Stimulated activated naive CD4-positive, alpha-beta T cell treated with Interleukin-2 at 50 U/mL for 16 hours (primary cell): Measurements from ENCODE around the gene JMJD1C.

Experiments
- DNase-seq: peaks from one replicate; lab custom pipeline; 2025; lab: John Stamatoyannopoulos, UW

Gene JMJD1C

DNA sequence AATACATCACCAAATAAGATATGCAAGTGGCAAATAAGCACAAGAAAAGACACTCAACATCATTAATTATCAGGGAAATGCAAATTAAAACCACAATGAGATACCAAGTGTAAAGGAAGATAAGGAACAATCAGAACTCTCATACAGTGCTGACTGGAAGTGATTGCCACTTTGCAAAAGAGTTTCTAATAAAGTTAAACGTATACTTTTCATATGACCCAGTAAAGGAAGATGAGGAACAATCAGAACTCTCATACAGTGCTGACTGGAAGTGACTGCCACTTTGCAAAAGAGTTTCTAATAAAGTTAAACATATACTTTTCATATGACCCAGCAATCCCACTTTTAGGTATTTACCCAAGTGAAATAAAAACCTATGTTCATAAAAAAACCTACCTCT, 12.2 kb upstream of the JMJD1C start:
- no peak for DNase-seq

DNA sequence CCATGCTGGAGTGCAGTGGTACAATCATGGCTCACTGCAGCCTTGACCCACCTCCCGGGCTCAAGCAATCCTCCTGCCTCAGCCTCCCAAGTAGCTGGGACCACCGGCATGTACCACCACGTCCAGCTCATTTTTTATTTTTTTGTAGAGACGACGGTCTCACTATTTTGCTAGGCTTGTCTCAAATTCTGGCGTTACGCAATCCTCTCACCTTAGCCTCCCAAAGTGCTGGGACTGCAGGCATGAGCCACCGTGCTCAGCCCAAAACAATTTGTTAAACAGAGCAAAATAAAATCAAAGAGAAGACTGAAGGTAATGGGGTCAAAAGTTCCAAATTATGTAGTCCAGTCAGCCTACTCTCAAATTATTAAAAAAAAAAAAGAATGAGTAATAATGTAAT, 8.7 kb upstream of the JMJD1C start:
- no peak for DNase-seq

DNA sequence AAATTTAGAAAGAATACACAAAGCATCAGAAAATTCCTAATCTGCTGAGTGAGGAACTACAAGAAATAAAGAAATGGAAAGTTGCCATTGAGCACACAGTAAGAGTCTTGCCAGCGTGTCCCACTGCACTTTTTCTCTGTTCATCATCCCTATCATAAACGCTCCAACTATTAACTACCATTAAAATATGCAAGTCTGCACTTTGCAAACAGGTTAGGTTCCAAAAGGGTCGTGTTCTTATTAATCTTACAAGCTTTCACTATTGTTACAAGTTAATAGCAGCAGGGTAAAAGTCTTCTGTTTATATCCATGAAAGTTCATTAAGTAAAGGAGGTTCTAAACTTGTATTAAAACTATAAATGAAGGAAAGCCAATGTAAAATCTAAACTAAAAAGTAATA, 5.2 kb upstream of the JMJD1C start:
- no peak for DNase-seq

DNA sequence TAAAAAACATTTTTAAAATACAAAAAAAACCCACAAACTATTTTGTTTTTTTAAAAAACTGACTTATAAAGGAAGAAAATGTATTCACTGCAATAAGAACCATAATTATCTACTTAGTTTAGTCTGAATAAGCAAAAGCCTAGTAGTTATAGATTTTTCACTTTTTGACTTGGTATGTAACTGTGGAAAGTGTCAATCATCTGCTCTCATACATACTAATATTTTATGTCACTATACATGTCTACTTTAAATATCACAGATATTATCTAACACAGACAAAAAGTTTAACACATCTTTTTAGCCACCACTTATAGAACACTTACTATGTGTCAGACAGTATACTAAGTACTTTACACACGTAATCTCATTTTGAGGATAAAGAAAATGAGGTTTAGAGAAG, 3.2 kb upstream of the JMJD1C start:
- no peak for DNase-seq

DNA sequence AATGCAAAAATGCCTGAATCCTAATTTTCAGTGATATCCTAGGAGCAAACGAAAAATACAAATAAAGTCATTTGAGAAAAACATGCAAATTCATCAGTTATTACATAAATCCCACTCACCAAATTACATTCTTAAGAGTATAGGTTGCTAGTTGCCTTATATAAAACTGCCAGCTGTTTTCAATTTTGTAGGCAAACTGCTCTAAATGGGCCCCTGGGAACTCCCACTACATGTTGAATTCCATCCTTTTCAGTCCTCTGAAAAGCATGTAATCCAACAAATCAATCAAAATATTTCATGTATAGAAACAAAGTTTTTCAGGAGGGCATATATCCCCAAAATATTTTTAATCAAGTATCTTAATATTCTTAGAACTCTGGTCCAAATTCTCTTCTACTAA, 2.1 kb upstream of the JMJD1C start:
- DNase-seq: no peak

DNA sequence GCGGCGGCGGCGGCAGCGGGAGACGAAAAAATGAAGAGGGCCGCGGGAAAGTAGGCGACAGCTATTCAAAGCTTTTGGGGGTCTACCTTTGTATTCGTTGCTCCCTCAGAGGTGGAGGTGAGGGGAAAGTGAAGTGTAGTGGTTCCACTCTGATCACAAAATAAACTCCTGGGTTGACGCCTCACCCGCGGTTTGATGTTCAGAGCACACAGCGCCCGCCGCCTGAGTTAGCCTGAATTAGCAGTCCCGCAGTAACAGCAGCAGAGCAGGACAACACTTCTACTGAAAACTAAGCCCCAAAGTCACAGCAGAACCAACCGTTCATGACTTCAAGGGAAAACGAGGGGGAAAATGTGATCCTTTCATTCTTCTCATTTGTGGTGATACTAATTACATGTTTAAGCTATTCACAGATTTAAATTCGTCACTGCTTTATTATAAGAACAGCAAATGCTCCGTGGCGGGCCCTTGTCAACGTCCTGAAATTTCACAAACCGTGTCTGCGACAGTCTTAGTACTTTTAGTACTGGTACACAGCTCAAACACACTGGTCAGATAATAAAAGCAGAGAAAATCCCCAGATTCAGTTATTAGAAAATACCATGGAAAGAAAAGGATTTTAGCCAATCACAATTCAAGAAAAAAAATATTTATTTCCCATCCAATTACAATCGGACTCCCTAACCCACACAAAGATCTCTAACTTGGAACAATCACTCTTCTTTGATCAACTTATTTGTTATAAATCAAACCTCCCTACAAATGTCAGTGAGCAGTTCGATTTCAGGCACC, 563 bp upstream of the JMJD1C start:
- peak; percentile 26 for DNase-seq

DNA sequence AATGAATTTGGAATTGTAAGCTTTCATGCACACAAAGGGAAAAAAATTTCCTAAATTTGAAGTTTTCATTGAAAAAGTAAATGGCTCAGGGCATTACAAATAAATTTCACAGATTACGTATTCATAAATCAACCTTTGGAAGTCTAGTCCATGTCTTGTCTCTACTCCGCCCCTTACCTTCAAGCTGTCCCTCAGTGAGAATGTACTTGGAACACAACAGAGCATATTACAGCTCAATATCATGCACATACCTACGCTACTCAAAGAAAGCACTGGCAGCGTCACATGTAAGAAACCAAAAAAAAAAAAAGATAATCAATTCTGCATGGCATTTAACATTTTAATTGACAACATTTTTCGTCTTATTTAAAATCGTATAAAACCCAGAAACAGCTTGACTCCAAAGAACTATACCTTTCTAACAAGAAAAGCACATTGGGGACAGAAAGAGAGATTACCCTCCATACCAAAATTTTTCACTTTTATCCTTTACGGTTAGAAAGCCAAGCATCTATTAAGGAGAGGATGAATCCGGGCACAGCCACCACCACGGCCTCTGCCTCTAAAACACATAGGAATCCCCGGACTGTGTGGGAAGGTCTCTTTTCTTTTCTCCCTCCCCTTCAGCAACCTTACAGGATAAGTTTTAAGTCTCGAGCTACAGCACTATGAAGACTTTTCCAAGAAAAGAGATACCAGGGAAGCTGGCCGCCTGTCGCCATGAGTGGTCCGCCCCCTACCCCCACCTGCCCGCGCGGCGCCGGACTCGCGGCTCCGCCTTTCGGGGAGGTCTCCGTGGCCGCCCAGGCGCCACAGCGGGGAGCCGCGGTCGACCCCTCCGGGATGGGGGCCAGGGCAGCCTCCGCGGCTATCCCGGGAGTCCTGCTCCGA, 1.1 kb downstream of the JMJD1C start:
- peak; percentile 45 for DNase-seq

DNA sequence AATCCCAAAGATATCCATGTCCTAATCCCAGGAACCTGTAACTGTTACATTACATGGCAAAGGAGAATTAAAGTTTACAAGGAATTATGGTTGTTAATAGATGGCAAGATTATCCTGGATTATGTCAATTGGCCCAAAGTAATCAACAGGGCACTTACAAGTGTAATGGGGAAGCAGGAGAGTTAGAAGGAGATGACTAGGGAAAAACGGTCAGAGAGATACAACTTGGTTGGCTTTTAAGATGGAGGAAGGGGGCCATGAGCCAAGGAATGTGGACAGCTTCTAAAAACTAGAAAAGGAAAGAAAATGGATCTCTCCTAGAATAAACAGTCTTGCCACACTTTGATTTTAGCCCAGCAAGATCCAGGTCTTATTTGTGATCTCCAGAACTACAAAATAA, 3.3 kb downstream of the JMJD1C start:
- DNase-seq: no peak

DNA sequence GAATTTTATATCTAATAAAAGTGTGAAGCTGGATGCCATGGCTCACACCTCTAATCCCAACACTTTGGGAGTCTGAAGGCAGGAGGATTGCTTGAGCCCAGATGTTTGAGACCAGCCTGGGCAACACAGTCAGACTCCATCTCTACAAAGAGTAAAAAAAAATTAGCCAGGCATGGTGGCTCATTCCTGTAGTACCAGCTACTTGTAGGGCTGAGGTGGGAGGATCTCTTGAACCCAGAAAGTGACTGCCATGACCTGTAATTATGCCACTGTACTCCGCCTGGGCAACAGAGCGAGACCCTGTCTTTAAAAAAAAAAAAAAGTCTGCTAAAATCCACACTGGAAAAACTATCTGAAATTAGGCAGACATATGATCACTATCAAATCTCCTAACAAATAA, 7.6 kb downstream of the JMJD1C start:
- DNase-seq: no peak

DNA sequence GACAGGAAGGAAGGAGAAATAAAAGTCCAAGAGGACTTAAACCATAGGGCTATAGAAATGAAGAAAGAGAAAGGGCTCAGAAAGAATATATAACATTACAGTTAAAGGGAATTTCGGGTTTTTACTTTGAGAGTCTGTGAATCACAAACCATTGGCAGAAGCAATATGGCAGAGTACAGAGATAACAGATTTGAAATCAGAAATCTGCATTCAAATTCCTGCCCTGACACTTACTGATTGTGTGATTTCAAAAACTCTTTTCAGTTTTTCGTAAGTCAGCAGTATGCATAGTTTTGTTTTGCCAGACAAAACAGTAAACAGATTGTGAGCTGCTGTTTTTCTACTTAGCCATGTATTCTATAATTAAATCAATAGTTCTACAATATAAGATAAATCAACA, 8.2 kb downstream of the JMJD1C start:
- no peak for DNase-seq

DNA sequence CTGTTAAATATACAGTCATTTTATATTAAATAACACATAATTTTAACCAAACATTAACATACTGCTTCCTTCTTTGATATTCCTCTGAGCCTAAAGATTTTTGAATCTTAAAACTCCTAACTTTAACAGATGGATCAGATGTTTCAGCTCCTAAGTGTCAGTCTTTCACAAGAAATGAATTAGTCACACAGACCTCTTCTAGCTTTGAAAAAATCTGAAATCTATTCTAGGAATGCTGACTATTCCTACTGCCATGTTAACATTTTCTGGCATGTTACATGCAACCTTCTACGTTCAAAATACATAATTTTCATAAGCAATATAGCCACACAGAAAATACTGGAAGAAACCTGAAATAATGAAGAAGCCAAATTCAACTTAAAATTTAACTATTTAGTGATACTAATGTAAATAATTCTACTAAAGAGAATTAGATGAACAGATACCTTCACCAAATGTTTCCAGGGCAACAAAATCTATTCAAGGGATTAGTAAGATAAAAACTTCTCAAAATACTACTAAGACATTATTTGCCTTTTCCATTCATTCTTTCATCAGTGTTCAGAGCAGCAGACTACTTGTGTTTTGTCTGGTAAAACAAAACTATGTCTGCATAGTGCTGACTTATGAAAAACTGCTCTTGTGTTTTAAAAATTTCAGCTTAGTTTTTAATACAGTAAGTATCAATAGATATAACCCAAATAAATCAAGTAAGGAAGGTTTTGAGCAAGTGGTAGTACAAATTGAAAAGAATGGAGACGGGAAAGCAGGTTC, 9.2 kb downstream of the JMJD1C start:
- DNase-seq: no peak

DNA sequence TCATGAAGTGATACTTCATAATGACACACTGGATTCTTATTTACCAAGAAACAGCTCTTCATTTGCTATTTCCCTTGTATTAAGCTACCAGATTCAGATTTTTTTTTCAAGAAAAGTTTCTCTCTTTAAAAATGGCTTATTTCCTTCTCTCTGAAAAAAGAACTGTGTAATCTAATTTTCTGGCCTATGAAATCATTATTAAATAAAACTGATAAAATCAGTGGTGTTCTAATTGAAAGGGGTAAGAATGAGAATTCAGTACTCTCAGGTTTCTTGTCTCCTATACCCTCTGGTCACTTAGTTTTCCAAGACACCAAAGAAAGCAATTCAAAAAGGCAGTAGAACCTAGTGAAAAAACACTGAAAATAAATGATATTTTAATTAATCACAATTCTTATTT, 10.3 kb downstream of the JMJD1C start:
- no peak for DNase-seq

DNA sequence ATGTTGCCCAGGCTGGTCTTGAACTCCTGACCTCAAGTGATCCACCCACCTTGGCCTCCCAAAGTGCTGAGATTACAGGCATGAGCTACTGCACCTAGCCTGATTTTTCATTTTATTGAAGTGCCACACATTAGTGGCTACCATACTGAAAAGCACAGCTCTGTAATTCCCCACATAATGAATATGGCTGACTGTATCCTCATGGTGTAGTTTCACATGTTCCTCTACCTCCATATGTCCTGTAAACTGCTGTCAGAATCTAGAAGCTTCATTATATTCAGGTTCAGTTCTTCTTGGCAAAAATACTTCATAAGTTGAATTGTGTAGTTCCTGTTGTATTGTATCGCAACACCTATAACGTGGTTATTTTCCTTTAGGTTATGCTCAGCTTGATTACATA, 11.1 kb downstream of the JMJD1C start:
- DNase-seq: no peak

DNA sequence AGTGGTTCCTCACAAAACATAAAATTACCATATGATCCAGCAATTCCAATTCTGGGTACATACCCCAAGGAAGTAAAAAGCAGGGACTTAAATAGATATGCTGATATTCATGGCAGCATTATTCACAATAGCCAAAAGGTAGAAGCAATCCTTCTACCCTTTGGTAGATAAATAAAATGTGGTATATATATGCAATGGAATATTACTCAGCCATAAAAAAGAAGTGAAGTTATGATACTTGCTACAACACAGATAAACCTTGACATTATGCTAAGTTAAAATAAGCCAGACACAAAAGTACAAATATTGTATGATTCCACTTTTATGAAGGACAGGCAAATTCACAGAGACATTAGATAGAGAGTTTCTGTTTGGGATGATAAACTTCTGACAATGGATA, 13.3 kb downstream of the JMJD1C start:
- no peak for DNase-seq

DNA sequence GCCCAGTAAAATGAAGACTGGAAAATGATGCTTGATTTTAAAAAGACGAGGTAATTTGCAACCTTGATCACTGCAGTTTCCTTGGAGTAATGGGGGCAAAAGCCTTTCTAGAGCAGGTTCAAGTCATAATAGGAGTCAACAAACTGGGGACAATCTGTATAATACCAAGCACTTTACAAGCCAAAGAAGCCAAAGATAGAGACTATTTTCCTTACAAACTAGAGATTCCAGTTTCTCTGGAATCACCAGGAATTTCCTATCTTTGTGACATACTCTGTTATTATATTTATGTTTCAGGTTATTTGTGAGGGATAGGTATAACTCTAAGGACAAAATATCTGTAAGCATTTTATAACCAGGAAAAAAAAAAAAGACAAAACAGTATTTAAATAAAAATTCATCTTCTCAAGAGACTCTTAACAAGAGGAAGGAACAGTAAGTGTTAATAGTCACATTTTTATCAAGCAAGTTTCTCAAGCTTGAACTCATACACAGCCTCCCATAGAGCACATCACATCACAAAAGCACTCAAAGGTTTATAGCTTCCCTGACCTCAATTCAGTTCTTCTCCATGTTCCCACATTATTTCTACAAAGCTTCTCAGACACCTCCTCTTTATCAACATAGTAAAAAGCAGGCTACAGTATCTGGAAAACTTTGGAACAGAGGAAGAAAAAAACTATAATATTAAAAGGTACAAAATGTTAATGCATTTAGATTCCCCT, 18.9 kb downstream of the JMJD1C start:
- DNase-seq: no peak

DNA sequence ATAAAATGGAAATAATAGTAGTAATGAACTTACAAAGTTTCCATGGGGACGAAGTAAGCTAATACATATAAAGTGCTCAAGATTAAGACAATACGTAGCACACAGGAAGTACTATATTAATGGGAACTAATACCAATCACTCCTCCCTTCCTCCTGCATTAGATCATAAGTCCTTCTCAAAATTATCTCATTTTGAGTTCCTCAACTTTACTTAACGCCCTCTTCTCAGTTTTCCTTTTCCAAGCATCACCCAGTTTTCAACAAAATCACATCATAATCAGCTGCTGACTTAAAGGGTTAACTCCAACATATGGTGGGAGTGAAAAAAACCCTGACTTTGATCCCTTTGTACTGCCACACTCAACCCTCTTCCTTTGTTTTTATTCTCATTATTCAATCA, 24.4 kb downstream of the JMJD1C start:
- DNase-seq: no peak

DNA sequence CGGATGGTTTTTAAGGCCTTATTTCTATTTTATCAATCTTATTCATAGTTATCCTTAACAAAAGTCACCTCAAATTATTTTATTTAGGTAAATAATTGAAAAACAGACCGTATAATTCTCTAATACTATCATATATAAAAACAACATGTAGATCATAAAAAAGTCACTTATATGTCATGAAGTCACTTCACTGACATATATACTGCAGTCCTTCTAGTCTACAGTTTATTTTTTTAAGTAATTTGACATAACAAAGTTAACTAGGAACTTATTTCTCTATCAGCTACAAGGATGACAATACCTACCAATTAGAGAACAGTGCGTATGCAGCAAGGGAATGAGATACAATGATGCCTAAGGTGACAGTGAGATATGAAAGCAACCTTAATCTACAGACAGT, 26.2 kb downstream of the JMJD1C start:
- DNase-seq: no peak

DNA sequence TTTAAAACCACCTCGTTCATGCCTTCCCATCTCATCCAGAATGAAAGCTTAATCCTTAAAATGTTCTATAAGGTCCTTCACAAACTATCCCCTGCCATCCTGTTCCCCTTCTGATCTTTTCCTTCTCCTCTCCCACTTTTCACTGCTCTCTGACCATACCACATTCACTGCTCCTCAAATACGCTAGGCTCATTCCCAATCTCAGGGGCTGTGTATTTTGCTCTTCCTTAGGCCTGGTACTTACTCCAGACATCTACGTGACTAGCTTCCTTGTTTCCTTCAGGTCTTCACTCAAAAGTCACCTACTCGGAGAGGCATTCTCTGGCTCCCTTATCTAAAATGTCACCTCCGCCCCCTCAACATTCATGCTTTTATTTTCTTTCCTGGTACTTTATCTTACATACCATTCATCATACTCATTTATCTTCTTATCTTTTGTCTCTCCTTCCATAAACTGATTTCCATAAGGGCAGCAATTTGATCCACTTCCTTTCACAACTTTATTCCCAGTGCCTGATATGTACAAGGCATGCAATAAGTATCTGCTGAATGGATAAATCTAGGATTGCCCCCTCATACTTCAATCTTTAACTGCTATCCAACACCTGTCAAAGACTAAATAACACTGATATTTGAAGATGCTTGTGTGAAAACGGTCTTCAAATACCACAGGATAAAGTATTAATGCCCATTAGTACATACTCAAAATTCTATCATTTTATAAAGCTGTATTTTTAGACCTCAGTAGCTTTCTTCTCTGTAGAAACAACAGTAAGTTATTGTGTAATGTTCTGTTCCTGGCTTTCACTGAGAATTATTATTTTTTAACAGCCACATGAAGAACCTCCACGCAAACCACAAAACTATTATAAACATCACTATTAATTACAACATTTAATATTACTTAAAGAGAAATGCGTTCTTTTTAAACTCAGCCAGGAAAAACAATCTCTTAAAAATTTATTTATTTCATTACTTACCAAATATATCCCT, 27.0 kb downstream of the JMJD1C start:
- DNase-seq: no peak

DNA sequence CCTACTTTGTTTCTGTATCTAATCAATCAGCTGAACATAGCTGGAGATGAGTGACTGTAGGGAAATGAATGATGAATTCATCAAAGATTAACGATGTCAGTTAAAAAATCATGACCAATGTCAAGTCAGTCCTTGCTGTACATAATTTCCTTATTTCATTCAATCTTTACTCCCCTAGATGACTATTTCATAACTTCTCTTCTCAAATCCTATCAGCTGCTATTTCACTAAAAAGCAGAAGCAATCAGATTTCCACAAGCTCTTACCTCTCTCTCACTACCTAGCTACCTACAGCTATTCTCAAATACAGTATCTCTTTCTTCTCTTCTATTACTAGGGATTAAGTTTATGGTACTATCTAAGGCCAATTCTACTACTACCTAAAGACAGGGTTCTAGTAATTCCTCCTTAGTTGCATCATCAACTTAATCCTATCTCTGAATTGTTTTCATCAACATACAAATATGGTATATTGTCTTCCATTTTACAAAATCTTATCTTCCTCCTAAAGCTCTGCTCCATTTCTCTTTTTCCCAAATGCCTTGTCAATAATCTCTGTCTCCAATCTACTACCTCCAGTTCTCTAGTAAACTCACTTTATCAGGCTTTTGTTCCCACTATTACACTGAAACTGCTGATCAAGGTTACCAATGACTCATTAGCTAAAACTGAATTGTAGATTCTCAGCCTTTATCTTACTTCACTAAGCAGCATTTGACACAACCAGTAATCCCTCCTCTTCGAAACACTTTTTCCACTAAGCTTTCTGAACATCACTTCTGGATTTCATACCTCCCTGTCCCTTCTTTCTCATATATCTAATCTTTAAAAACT, 28.4 kb downstream of the JMJD1C start:
- no peak for DNase-seq

DNA sequence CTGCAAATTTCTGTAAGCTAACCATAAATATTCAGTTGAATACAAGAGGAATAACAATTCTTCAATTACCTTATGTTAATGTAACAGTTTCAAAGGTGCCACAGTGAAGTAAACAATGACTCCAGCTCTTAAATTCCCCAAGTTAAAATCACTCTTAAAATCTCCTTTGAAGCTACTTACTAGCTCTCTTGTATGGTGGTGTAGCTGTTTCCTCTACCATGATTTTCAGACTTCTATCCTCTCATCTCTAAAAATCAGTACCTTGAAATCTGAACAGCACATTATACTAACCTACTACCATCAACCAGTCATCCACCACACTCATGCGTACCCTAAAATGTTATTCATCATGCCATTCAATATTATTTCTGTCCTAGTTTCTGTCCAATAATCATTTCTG, 29.6 kb downstream of the JMJD1C start:
- no peak for DNase-seq
